K562 (cell line): ENCODE data around the gene NOD1. TPM values are rescaled to one million over a fixed set of nuclear protein-coding genes. Genes with fewer than 3 reads are reported as not detected.

ENCODE experiments used
- ATF2 ChIP-seq: sonication (generic); formaldehyde crosslinking; IDR thresholded peaks from 2 replicates; pipeline ENCODE4 v1.8.1; 2022; ENCODE audit warnings: missing genetic modification reagents
- CHD4 ChIP-seq: fragments of 200-600 bp; sonication (generic); IDR thresholded peaks from 3 replicates; pipeline ENCODE4 v1.6.1; 2012; ENCODE audit warnings: low read depth, mild to moderate bottlenecking, mixed read lengths, low read length, inconsistent platforms; ENCODE audit not compliant: insufficient read depth, insufficient replicate concordance, poor library complexity, severe bottlenecking
- FOXJ2 ChIP-seq: fragments of 200-800 bp; sonication (Bioruptor generic); IDR thresholded peaks from 2 replicates; pipeline ENCODE4 v1.6.1; 2016; ENCODE audit warnings: missing genetic modification characterization, missing compliant biosample characterization
- MLX ChIP-seq, 2 experiments: fragments of 450-650 bp in 1 of 2; sonication (generic) in 1 of 2; formaldehyde crosslinking; conservative IDR thresholded peaks; 2 replicates each; pipeline versions ENCODE4 v1.4.0 to v1.8.1; 2020 to 2022; ENCODE audit warnings: mild to moderate bottlenecking in 1 of 2, missing genetic modification reagents in 1 of 2
- RREB1 ChIP-seq: fragments of 250-450 bp; sonication (Bioruptor Pico); IDR thresholded peaks from 2 replicates; pipeline ENCODE4 v1.4.0; 2020
- SMAD1 ChIP-seq: fragments of 150-350 bp; IDR thresholded peaks from 2 replicates; pipeline ENCODE4 v1.6.1; 2014; ENCODE audit warnings: low read length, low read depth; ENCODE audit not compliant: partially characterized antibody
- ZNF175 ChIP-seq: fragments of 200-800 bp; sonication (Bioruptor generic); IDR thresholded peaks from 2 replicates; pipeline ENCODE4 v1.6.1; 2016; ENCODE audit warnings: low read depth, mild to moderate bottlenecking, missing genetic modification characterization, missing compliant biosample characterization
- ZNF76 ChIP-seq: fragments of 250-450 bp; sonication (Bioruptor Pico); IDR thresholded peaks from 2 replicates; pipeline ENCODE4 v1.4.0; 2020; ENCODE audit warnings: mild to moderate bottlenecking, moderate library complexity, borderline replicate concordance
- polyA plus RNA-seq, 8 experiments: library from polyadenylated mRNA; depleted of rRNA in 4 of 8; stranded (reverse) in 5 of 8; unstranded in 3 of 8; fragments of >200 nt; fragmentation: Nextera tagmentation in 2 of 8; fragmentation: Illumina TruSeq in 1 of 8; extraction: Ambion mirVana in 2 of 8; extraction: Trizol in 1 of 8; gene quantifications; 2 replicates each; pipeline versions ENCODE4 v1.2.1 to v1.2.3, GENCODE V29; 2011 to 2014; ENCODE audit warnings: inconsistent platforms in 1 of 8, missing spikeins in 1 of 8
- total RNA-seq, 7 experiments: library from RNA; depleted of rRNA in 6 of 7; stranded (reverse); fragments of >200 nt in 6 of 7; fragmentation: Illumina TruSeq in 2 of 7; extraction: Trizol in 2 of 7; gene quantifications; 2 replicates each; pipeline versions ENCODE4 v1.2.1 to v1.2.3, GENCODE V29; 2011 to 2021; ENCODE audit warnings: low replicate concordance in 1 of 7

The NOD1 gene
- total and polyA plus RNA-seq, 9 of the 15 experiments (the other 6 are each of a cell fraction or from before 2014, with no cell fraction given), result 0.34 to 7.1 (median 4.7) TPM

- TF ChIP-seq MLX (CRISPR knock-in tag; conservative IDR thresholded peaks at IDR 0.05) (no peak), ZNF175 (no peak), RREB1 (CRISPR knock-in tag) (no peak), SMAD1 (no peak), CHD4 (no peak), FOXJ2 (tag) (no peak), ATF2 (CRISPR knock-in tag) (no peak), ZNF76 (no peak)
- TF ChIP-seq, all 486 proteins: peak for 0
Measured at GRCh38 chr7:30433506-30433905, 45.1 kb downstream of the NOD1 start (continued).
